Kidney epithelial cell (primary cell): Measurements from ENCODE around the gene AASDHPPT. TPM values are rescaled to one million over a fixed set of nuclear protein-coding genes. Genes with fewer than 3 reads are reported as not detected.

Experiments used
- DNase-seq: peaks from one replicate; pipeline ENCODE4 v3.0.0-alpha.2; 2010; ENCODE audit warnings: low read depth
- H3K27me3 ChIP-seq: 2 replicates; pipeline ENCODE4 v1.6.0; 2011; ENCODE audit warnings: low read length; ENCODE audit not compliant: control insufficient read depth, insufficient read depth
- H3K36me3 ChIP-seq: 2 replicates; pipeline ENCODE4 v1.5.1; 2011; ENCODE audit warnings: low read length; ENCODE audit not compliant: control insufficient read depth, insufficient read depth
- H3K4me3 ChIP-seq: 2 replicates; pipeline ENCODE4 v1.5.1; 2011; ENCODE audit warnings: low read depth, mild to moderate bottlenecking, control low read depth, low read length
- total RNA-seq: library from RNA; depleted of rRNA; stranded (reverse); fragments of >200 nt; gene quantifications from 2 replicates; pipeline ENCODE4 v1.2.3, GENCODE V29; 2015
- TF ChIP-seq, protein P1 (sequence below): IDR thresholded peaks from 2 replicates; pipeline ENCODE4 v1.5.1; 2011; ENCODE audit warnings: mild to moderate bottlenecking, moderate library complexity, low read length, control low read depth, inconsistent platforms; ENCODE audit not compliant: insufficient read depth, poor library complexity, severe bottlenecking

The AASDHPPT gene
- total RNA-seq, 1 donor from 2014 or later, result 57.7 TPM

DNA sequence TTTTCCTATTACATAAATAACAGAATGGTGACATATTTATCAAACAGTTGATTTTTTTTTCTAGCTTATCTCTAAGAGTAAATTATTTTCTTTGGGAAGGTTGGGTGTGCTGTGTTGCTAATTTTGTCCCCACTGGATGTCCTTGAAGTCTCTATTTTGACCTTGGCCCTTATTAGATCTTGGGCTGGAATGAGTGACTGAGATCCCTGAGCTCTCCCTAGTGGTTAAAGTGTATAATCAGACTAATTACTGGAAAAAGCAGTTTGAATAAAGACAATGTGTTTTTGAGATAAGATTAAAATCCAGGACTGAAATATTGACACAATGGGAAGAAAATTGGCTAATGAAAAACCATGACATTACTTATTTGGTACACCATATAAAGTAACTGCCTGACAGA is 56.1 kb downstream of the AASDHPPT start:
- H3K36me3 ChIP-seq, result no peaks in the 10 kb centered on the region
- H3K27me3 ChIP-seq, result no peaks in the 10 kb centered on the region
- no peak for DNase-seq
- H3K4me3 ChIP-seq, result no peak overlapping the region
- TF ChIP-seq, protein P1, sequence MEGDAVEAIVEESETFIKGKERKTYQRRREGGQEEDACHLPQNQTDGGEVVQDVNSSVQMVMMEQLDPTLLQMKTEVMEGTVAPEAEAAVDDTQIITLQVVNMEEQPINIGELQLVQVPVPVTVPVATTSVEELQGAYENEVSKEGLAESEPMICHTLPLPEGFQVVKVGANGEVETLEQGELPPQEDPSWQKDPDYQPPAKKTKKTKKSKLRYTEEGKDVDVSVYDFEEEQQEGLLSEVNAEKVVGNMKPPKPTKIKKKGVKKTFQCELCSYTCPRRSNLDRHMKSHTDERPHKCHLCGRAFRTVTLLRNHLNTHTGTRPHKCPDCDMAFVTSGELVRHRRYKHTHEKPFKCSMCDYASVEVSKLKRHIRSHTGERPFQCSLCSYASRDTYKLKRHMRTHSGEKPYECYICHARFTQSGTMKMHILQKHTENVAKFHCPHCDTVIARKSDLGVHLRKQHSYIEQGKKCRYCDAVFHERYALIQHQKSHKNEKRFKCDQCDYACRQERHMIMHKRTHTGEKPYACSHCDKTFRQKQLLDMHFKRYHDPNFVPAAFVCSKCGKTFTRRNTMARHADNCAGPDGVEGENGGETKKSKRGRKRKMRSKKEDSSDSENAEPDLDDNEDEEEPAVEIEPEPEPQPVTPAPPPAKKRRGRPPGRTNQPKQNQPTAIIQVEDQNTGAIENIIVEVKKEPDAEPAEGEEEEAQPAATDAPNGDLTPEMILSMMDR, result no peak

DNA sequence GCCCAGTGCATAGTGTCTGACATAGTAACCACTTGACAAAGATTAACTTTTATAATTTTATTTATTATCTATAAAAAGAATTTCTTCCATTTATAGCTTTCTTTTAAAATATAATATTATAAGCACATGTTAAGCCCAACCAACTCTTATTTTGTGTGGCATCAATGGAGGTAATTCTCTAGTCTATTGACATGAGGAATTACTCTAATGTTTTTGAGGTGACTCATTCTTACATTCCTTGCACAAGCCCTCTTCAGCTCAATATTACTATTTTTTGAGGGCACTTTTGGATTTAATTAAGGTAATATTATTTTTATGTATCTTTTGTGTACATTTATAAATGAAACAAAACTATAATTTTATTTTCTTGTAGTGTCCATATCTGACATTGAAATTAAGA is 59.6 kb downstream of the AASDHPPT start:
- Histone ChIP-seq H3K36me3 (no peaks in the 10 kb centered on the region), H3K4me3 (no peak overlapping the region), H3K27me3 (no peaks in the 10 kb centered on the region)
- TF ChIP-seq, protein P1, result no peak
- no peak for DNase-seq

DNA sequence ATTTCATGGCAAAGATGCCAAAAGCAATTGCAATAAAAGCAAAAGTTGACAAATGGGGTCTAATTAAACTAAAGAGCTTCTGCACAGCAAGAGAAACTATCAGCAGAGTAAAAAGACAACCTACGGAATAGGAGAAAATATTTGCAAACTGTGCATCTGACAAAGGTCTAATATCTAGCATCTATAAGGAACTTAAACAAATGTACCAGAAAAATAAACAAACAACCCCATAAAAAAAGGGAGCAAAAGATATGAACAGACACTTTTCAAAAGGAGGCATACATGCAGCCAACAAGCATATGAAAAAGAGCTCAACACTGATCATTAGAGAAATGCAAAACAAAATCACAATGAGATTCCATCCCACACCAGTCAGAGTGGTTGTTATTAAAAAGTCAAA is 60.3 kb downstream of the AASDHPPT start:
- TF ChIP-seq, protein P1, result no peak
- no peak for DNase-seq
- no peaks in the 10 kb centered on the region for H3K27me3 ChIP-seq
- no peak overlapping the region for H3K4me3 ChIP-seq
- no peaks in the 10 kb centered on the region for H3K36me3 ChIP-seq

Other genes starting within 250 kb of the AASDHPPT start
- gene MSANTD4, start 55.4 kb upstream of the AASDHPPT start, total RNA-seq, result 22.9 and 33.8 TPM in 2 replicates
- 1.6 and 3.6 TPM in 2 replicates for gene KBTBD3, start 315 bp upstream of the AASDHPPT start, total RNA-seq